HG03432 (cell line): ENCODE data around the gene UBL7.
A peak's percentile ranks its signal among the peaks of the same experiment; 100 is the strongest.
"Not testable (repeated sequence)": the region's sequence is repeated elsewhere in the genome, so short reads cannot be mapped to it uniquely, and the experiment has no call there.

Experiments
- ATAC-seq: cut with Tn5 transposase; IDR thresholded peaks from one replicate; pipeline ENCODE4 v1.9.1; 2021; ENCODE audit warnings: mild to moderate bottlenecking, moderate library complexity; ENCODE audit not compliant: unreplicated experiment

The UBL7 gene, protein sequence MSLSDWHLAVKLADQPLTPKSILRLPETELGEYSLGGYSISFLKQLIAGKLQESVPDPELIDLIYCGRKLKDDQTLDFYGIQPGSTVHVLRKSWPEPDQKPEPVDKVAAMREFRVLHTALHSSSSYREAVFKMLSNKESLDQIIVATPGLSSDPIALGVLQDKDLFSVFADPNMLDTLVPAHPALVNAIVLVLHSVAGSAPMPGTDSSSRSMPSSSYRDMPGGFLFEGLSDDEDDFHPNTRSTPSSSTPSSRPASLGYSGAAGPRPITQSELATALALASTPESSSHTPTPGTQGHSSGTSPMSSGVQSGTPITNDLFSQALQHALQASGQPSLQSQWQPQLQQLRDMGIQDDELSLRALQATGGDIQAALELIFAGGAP

DNA sequence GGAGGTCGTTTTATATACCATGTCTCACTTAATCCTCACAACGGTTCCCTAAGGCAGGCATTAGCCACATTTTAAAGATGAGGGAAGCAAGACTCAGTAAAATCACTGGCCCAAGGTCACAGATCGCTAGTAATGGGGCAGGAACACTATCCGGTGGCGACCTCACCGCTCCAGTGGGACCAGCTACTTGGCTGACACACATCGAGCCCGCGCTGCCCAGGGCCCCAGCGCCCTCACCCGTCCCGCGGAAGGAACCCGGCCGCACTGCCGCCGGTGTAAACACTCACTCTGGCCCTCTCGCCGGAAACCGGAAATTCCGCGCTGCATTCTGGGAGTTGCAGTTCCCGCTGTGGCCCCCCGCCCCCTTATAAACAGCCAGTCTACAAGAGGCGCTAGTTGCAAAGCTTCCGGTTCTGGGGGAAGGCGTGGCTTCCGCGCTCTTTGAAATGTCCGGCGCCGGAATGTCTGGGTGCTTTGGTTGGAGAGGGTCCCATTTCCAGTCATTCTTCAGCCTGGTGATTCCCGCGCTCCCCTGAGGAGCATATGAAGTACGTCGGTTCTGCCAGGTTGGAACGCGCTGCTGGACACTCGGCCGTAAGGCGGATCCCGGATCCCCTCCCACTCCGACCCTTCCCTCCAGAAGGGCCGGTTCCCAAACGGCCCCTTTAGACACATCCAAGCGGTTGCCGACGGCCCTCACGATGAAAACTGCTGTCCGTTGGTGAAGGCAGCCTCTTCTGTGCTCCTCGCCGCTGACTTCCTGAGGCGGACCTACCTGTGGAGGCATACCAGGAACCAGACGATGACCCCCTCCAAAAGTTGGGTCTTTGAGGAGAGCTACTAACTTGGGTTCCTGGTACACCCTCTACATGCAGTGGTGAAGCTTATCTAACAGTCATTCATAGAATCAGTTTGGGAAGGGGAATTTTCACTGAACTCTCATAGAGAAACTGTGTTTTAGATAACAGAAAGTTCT is at the start of gene UBL7:
Gene UBL7 (minus strand): TSS at position 290 of the 976 bp plus-strand sequence. CDS start 2,293 bp downstream, outside the sequence.
- peak; percentile 86 for ATAC-seq

DNA sequence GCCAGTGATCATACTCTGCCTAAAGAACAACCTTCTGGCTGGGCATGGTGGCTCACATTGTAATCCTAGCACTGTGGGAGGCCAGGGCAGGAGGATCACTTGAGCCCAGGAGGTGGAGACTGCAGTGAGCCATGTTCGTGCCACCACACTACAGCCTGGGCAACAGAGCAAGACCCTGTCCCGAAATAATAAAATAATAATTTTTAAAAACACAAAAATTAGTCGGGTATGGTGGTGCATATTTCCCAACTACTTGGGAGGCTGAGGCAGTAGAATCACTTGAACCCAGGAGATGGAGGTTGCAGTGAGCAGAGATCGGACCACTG is 45.5 kb upstream of the UBL7 start:
- no peak for ATAC-seq

DNA sequence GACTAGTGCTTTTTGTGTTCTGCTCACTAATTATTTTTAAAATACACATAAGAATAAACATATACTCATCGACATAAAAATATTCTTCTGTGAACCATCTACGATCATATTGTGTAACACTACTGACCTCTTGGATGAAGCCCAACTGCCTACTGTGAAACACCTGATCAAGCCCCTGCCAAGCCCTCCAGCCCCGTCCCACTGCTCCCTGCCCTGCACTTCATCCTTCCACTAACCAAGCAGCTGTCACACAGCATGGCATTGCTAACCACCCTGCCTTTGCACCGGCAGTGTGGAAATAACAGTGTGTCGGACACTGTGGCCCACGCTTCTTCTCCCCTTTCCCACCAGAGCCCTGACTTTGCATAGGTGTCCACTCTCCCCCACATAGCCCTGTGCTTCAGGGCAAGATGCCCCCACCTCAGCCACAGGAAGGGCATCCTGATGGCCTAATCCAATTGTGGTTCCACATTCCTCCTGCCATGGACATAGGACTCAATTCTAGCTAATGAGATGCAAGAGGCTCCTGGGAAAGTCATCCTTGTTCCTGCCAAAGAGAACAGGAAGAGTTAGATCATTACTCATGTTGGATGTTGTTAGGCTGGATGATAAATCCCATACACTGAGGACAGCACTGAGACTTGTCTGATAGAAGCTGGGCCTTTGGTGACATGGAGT is 45.0 kb upstream of the UBL7 start:
- ATAC-seq = no peak

DNA sequence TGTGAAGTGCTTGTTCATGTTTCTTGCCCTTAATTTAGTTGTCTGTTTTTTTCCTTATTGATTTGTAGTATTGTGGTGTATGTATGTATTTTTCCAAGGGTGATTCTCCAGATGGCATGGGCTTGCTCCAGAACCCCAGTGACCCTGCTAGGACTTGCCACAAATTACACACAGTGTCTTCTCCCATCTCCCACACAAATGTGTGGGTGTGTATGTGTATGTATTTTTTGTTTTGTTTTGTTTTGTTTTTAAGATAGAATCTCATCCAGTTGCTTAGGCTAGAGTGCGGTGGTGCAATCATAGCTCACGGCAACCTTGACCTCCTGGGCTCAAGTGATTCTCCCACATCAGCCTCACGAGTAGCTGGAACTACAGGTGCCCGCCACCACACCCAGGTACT is 43.9 kb upstream of the UBL7 start:
- ATAC-seq = no peak

DNA sequence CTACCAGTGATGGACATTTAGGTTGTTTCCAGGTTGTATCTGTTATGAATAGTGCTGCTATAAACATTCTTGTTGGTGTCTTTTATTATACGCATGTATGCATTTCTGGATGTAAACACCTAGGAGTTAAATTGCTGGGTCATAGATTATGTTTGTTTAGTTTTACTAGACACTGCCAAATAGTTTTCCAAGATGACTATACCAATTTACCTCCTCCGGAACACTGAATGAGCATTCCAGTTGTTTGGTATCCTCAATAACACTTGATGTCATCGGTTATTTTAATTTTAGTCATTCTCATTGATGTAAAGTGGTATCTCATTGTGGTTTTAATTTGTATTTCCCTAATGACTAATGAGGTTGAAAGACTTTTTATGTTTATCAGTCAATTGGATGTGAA is 43.5 kb upstream of the UBL7 start:
- ATAC-seq = no peak

DNA sequence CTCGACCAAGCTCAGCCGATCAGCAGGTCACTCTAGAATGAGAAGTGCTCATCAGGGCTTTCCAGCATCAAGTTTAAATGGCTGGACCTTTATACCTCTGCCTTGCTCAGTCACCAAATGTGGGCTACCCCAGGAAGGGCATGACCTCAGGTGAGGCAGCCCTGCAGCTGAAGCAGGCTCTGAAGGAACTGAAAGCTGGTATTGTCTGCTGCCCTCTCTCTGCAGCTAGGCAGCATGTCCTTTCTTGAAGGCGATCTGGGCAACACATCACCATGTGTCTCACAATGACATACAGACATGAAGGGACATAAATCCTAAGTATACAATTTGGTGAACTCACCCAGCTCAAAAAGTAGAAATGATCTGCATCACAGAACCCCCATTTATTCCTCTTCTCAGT is 41.3 kb upstream of the UBL7 start:
- ATAC-seq = no peak

DNA sequence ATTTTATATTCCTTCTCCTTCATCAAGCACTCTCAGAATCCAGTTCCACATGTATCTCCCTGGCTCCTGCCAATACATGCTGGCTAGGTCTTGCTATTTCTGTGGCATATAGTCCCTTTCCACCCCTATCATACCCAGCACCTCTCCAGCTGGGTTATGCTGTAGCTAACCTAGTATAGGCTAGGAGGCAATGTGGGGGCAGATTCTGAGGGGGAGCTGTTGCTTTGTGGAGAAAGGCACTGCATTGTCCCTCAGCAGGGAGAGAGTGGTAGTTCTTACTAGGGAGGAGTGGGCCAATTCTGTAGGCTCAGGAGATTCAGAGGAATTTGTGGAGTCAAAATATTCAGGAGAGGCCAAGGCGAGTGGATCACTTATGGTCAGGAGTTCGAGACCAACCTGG is 39.4 kb upstream of the UBL7 start:
- no peak for ATAC-seq

DNA sequence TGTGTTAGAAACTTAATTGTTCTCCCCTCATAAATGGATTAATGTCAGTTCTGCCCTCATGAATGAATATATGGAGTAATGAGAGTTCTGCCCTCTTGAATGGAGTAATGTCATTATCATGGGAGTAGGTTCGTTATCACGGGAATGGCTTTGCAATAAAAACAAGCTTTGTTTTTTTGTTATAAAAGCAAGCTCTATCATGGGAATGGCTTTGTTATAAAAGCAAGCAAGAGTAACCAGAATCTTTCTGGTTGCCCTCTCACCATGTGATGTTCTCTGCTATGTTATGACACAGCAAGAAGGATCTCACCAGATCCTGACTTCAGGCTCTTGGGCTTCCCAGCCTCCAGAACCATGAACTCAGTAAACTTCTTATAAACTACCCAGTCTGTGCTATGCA is 38.4 kb upstream of the UBL7 start:
- ATAC-seq = no peak

DNA sequence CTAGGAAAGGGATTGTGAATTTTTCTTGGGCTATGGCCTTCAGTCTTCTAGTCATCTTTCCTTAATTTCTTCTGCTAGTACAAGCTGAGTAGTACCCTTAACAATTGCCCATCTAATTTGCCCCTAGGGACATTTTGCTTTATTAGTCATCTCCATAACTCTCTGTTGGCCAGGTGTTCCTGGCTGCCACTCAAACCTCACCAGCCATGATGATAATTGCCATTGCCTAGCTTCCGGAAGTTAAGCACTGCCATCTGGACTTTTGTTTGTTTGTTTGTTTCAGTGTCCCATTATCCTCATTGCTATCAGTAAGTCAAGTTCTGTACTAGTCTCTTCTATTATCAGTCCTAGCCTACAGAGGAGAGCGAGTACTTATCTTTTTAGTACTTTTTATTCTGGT is 36.6 kb upstream of the UBL7 start:
- no peak for ATAC-seq

DNA sequence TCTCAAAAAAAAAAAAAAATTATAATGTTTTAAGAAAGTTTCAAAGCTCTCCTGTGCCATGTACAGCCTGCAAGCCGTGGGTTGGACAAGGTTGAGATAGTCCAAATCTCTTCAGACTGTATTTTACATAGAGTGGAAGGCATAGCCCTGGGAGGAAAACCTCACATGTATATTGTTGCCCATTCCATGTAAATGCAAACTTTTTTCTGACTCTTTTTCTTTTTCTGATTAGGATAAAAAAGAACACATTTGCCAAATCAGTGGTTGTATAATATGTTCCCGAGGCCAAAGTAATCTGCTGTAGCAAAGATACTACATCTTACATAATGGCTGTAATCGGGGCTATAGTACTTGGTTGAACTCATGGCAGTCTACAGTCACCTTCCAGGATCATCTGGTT is 35.7 kb upstream of the UBL7 start:
- ATAC-seq = no peak

DNA sequence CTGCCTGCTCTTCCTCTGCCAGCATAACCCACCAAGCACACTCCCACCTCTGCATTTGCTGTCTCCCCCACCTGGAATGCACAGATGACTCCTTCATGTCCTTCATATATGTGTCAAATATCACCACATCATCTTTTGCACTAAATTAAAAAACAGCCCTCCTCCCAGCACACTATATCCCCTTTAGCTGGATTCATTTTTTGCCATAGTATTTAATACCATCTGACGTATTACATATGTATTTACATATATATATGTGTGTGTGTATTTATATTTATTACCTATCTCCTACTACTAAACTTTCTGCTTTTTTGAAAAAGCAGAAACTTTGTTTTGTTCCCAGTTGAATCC is 29.4 kb upstream of the UBL7 start:
- no peak for ATAC-seq

DNA sequence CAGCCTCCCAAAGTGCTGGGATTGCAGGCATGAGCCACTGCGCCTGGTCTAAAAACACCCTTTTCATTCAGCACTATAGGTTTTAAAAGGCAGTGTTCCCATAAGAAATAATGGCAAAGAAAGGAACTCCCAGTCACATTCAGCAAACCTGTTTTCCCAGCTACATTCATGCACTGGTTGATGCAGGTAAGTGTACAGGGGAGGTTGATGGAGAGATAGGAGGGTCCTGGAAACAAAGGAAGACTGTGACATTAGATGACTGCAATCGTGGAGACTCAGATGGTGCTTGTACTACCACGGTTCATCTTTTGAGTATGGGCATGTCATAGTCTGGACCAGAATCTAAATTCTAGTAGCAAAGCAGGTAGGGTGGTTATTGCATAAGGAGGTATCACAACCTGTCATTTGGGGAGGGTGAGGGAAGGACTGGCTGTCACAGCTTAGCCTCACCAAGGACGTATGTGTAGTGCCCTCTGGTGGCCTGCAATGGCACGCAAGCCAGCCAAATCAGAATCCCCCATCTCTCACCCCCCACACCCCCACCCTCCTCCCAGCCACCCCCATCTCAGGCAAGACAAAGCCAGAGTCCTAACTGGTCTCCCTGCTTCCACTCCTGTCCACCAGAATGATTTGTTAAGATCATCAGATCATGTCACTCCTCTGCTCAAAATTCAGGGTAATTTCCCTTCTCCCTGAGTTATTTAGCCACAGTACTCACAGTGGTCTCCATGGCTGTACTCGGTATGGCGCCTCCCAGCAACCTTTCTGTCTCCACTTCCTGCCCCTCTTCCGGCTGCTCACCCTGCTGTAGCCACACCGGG is 28.8 kb upstream of the UBL7 start:
- no peak for ATAC-seq

DNA sequence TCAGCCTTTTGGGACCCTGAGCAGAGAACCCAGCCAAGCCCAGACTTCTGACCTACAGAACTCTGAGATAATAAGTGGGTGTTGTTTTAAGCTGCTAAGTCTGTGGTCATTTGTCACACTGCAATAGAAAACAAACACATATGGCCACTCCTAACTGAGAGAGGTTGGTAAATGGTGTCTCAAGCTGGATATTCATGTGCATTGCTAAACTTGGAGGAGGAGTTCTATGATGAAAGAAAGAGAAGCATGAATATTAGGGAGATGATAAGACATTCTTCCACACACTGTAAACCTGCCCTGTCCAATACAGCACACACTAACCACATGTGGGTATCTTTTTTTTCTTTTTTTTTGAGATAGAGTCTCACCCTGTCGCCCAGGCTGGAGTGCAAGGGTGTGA is 27.8 kb upstream of the UBL7 start:
- ATAC-seq = no peak

DNA sequence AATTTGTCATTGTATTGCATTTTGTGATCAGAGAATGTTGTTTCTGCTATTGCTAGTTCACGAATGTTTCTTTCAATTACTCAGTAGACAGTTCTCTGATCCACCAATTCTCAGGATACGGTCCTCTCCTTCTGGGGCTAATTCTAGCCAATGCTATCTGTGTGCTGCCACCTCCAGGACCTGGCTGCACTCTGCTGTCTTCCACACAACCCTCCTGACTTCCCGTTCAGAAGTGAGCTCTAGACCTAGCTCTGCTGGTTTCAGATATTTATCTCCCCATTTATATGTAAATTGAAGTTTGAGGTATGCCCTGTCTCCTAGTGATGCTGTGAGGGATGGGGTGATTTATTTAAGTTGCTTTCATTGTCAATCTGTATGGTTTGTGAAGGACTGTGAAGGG is 21.7 kb upstream of the UBL7 start:
- no peak for ATAC-seq

DNA sequence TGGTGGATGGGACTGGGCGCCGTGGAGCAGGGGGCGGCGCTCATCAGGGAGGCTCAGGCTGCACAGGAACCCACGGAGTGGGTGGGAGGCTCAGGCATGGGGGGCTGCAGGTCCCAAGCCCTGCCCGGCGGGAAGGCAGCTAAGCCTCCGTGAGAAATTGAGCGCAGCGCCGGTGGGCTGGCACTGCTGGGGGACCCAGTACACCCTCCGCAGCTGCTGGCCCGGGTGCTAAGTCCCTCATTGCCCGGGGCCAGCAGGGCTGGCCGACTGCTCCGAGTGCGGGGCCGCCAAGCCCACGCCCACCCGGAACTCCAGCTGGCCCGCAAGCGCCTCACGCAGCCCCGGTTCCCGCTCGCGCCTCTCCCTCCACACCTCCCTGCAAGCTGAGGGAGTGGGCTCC is 19.4 kb upstream of the UBL7 start:
- ATAC-seq = not testable (repeated sequence)

DNA sequence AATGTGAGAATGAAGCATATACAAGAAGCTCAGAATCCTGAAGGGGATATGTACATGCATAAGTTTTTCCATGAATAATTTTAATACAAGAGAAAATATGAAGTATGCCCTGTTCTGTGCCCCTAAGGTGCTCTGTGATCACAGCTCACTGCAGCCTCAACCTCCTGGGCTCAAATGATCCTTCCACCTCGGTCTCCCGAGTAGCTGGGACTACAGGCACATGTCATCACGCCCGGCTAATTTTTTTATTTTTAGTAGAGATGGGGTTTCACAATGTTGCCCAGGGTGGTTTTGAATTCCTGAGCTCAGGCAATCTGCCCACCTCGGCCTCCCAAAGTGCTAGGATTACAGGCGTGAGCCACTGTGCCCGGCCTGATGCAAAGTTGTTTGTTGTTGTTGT is 10.7 kb upstream of the UBL7 start:
- ATAC-seq = not testable (repeated sequence)

DNA sequence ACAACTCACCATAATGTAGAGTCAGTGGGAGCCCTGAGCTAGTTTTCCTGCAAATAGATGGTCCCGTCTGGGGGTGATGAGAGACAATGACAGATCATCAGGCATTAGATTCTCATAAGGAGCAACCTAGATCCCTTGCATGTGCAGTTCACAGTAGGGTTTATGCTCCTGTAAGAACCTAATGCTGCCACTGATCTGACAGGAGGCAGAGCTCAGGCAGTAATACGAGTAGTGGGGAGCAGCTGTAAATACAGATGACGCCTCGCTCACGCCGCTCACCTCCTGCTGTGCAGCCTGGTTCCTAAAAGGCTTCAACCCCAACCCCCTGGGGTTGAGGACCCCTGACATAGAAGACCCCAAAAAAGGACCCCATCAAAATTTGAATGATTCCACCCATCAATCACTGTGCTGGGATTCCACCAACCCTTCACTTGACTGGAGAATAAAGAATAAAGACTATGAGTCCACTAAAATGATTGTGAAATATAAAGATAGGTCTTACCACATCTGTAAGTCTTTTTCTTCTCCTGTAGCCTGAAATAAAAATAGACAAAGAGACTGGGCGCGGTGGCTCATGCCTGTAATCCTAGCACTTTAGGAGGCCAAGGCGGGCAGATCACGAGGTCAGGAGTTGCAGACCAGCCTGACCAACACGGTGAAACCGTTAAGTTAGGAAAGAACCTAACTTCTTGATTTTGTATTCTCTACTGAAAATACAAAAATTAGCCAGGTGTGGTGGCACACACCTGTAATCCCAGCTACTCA is 9.9 kb upstream of the UBL7 start:
- no peak for ATAC-seq

DNA sequence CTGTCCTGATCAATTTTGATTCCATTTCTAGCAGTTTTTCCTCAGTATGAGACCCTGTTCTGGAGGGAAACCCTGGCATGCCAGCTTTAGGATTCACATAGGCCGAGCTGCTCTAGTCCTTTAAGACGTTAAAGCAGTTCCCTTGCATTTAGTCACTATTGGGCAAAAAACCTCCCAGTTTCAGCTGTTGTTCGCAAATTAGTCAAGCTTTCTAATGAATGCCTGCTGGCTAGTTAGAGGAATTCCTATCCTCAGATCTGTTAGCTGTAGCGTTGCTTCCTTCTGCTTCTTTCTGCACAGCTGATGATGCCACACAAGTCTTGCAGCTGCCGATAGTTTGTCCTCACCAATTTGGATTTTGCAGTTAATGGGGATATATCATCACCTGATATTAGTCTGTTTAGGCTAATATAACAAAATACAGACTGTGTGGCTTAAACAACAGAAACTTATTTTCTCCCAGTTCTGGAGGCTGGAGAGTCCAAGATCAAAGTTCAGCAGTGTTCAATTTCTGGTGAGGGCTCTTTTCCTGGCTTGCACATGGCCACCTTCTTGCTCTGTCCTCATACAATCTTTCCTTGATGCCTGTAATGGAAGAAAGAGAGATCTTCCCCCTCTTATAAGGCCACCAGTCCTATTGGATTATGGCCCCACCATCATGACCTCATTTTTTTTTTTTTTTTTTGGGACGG is 7.5 kb upstream of the UBL7 start:
- ATAC-seq = no peak

DNA sequence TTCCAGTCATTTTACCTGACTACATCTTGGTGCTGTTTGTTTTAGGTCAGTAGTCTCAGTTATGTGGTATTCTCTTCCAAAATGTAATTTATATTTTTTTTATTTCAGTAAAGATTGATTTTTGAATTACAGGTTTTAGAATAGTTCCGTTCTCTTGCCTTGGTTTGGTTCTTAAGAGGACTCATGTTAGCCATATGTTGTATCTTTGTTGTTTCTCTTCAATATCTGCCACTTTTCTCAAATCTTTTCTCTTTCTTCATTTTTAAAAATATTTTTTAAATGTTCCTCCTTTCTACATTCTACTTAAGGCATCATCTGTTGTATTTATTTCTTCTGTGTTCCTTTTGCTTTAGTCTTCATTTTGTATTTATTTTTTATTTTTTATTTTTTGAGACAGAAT is 5.6 kb upstream of the UBL7 start:
- no peak for ATAC-seq

DNA sequence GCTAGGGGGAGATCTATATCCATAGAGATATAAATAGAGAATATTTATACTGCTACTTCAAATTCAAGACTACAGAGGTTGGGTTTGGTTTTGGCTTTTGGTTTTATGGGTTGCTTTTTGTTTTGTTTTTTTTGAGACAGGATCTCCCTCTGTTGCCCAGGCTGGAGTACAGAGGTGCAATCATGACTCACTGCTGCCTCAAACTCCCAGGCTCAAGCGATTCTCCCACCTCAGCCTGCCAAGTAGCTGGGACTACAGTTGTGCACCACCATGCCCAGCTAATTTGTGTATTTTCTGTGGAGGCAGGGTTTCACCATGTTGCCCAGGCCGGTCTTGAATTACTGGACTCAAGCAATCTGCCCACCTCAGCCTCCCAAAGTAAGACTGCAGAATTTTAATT is 3.9 kb upstream of the UBL7 start:
- no peak for ATAC-seq
